Tibial nerve (tissue), 3 donors: ENCODE measurements around the gene CASZ1.

Experiments used
- CTCF ChIP-seq, 5 experiments: fragments of 200-600 bp in 3 of 5; fragments of 450-650 bp in 2 of 5; sonication (generic) in 3 of 5; IDR thresholded peaks; one replicate each; pipeline ENCODE4 v1.5.1; 2016 to 2019; ENCODE audit warnings: antibody characterized with exemption in 5 of 5, mild to moderate bottlenecking in 3 of 5, moderate library complexity in 2 of 5
- POLR2A ChIP-seq, 2 donors: fragments of 450-650 bp; IDR thresholded peaks; one replicate each; pipeline ENCODE4 v1.6.1; 2017; ENCODE audit warnings: antibody characterized with exemption in 2 of 2, mild to moderate bottlenecking in 2 of 2, moderate library complexity in 2 of 2

GRCh38 chr1:10630661-10631120 is 165.8 kb downstream of the CASZ1 start:
- TF ChIP-seq CTCF (IDR thresholded peaks at IDR 0.05) (no peak), POLR2A (IDR thresholded peaks at IDR 0.05) (no peak)
